Measurements from ENCODE around the gene HIP1. TPM values are rescaled to one million over a fixed set of nuclear protein-coding genes. Genes with fewer than 3 reads are reported as not detected.

HIP1 gene
- total and polyA plus RNA-seq, 2 donors from 2014 or later = 11.2 to 50.1 TPM

DNA sequence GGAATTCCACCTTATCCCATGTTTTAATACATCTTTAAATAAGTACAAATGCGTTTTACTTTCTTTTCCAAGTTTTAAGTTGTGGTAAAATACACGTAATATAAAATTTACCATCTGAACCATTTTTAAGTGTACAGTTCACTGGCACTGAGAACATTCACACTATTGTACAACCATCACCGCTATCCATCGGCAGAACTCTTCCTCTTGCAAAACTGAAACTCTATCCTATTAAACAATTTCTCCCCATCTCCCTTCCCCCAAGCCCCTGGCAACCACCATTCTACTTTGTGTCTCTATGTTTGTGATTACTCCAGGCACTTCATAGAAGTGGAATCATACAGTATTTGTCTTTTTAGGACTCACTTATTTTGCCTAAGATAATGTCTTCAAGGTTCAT, 33.8 kb downstream of the HIP1 start:
- Histone ChIP-seq H3K27ac (ENCODE audit: low read depth in 2 of 2, low read length in 2 of 2) (no peak overlapping the region), H3K27me3 (ENCODE audit: control insufficient read depth, insufficient read depth, low read length) (no peaks in the 10 kb centered on the region), H3K4me1 (ENCODE audit: control insufficient read depth in 2 of 3, insufficient read depth in 2 of 3, low read depth in 1 of 3, low read length in 3 of 3) (no peaks in the 10 kb centered on the region), H3K9me3 (ENCODE audit: control insufficient read depth in 2 of 3, insufficient read depth in 1 of 3, low read length in 3 of 3) (no peaks in the 10 kb centered on the region), H3K9ac (ENCODE audit: low read length in 3 of 3) (no peak overlapping the region), H3K36me3 (ENCODE audit: control insufficient read depth in 2 of 3, insufficient read depth in 3 of 3, low read length in 3 of 3) (no peaks in the 10 kb centered on the region), H3K4me3 (ENCODE audit: low read length in 3 of 3) (no peak overlapping the region)
- FAIRE-seq (no peak), DNase-seq (no peak)
- TF ChIP-seq, protein P1, sequence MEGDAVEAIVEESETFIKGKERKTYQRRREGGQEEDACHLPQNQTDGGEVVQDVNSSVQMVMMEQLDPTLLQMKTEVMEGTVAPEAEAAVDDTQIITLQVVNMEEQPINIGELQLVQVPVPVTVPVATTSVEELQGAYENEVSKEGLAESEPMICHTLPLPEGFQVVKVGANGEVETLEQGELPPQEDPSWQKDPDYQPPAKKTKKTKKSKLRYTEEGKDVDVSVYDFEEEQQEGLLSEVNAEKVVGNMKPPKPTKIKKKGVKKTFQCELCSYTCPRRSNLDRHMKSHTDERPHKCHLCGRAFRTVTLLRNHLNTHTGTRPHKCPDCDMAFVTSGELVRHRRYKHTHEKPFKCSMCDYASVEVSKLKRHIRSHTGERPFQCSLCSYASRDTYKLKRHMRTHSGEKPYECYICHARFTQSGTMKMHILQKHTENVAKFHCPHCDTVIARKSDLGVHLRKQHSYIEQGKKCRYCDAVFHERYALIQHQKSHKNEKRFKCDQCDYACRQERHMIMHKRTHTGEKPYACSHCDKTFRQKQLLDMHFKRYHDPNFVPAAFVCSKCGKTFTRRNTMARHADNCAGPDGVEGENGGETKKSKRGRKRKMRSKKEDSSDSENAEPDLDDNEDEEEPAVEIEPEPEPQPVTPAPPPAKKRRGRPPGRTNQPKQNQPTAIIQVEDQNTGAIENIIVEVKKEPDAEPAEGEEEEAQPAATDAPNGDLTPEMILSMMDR (IDR thresholded peaks at IDR 0.05; ENCODE audit: borderline replicate concordance, extremely low read depth, insufficient read depth) = no peak
- intact Hi-C loops (cut with DNase I) = no loop called here

DNA sequence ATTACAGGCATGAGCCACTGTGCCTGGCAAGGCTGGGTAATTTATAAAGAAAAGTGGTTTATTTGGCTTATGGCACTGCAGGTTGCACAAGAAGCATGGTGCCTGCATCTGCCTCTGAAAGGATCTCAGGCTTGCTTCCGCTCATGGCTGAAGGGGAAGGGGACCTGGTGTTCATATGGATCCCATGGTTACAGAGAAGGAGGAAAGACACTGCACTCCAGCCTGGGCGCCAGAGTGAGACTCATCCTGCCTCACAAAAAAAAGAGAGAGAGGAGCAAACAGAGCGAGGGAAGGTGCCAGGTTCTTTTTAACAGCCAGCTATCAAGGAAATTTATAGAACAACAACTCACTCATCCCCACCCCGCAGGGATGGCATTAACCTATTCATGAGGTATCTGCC, 36.2 kb downstream of the HIP1 start:
- H3K27ac ChIP-seq (ENCODE audit: low read depth in 2 of 2, low read length in 2 of 2) = no peak overlapping the region
- no peaks in the 10 kb centered on the region for H3K9me3 ChIP-seq (ENCODE audit: control insufficient read depth in 2 of 3, insufficient read depth in 1 of 3, low read length in 3 of 3)
- TF ChIP-seq, protein P1 (IDR thresholded peaks at IDR 0.05; ENCODE audit: borderline replicate concordance, extremely low read depth, insufficient read depth) = no peak
- H3K27me3 ChIP-seq (ENCODE audit: control insufficient read depth, insufficient read depth, low read length) = no peaks in the 10 kb centered on the region
- H3K36me3 ChIP-seq (ENCODE audit: control insufficient read depth in 2 of 3, insufficient read depth in 3 of 3, low read length in 3 of 3) = no peaks in the 10 kb centered on the region
- H3K4me3 ChIP-seq (ENCODE audit: low read length in 3 of 3) = no peak overlapping the region
- intact Hi-C loops (cut with DNase I) = no loop called here
- FAIRE-seq (no peak), DNase-seq (no peak)
- no peak overlapping the region for H3K9ac ChIP-seq (ENCODE audit: low read length in 3 of 3)
- no peaks in the 10 kb centered on the region for H3K4me1 ChIP-seq (ENCODE audit: control insufficient read depth in 2 of 3, insufficient read depth in 2 of 3, low read depth in 1 of 3, low read length in 3 of 3)

DNA sequence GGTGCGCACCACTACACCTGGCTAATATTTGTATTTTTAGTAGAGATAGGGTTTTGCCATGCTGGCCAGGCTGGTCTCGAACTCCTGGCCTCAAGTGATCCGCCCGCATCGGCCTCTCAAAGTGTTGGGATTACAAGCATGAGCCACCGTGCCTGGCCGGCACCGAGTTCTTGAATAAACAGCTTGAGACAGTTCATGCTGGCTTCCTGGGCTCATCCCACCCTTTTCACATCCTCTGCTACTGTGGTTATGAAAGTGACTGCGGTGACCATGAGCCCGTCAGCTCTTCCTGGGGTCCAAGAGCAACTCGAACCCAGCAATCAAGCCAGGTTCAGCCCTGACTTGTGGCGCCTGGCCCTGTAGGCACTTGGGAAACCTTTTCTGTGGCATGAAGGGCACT, 38.7 kb downstream of the HIP1 start:
- FAIRE-seq (no peak), DNase-seq (no peak)
- no peaks in the 10 kb centered on the region for H3K9me3 ChIP-seq (ENCODE audit: control insufficient read depth in 2 of 3, insufficient read depth in 1 of 3, low read length in 3 of 3)
- no peak overlapping the region for H3K9ac ChIP-seq (ENCODE audit: low read length in 3 of 3)
- intact Hi-C loops (cut with DNase I) = no loop called here
- TF ChIP-seq, protein P1 (IDR thresholded peaks at IDR 0.05; ENCODE audit: borderline replicate concordance, extremely low read depth, insufficient read depth) = no peak
- no peak overlapping the region for H3K27ac ChIP-seq (ENCODE audit: low read depth in 2 of 2, low read length in 2 of 2)
- no peaks in the 10 kb centered on the region for H3K27me3 ChIP-seq (ENCODE audit: control insufficient read depth, insufficient read depth, low read length)
- H3K36me3 ChIP-seq (ENCODE audit: control insufficient read depth in 2 of 3, insufficient read depth in 3 of 3, low read length in 3 of 3) = no peaks in the 10 kb centered on the region
- no peak overlapping the region for H3K4me3 ChIP-seq (ENCODE audit: low read length in 3 of 3)
- H3K4me1 ChIP-seq (ENCODE audit: control insufficient read depth in 2 of 3, insufficient read depth in 2 of 3, low read depth in 1 of 3, low read length in 3 of 3) = peaks cover 0 to 3% (median 0%) of the 10 kb centered on the region in 3 donors

DNA sequence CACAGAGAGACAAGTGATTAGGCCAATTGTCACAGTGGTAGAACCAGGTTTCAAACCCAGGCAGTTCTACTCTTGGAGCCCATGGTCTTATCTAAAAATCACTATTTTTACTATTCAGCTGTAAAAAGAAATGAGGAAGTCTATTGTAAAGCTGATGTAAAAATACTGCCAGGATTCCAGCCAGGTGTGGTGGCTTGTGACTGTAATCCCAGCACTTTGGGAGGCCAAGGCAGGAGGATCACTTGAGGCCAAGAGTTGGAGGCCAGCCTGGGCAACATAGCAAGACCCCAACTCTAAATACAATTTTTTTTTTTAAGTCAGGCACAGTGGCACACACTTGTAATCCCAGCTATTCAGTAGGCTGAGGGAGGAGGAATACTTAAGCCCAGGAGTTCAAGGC, 40.4 kb downstream of the HIP1 start:
- H3K27ac ChIP-seq (ENCODE audit: low read depth in 2 of 2, low read length in 2 of 2) = no peak overlapping the region
- DNase-seq (no peak), FAIRE-seq (no peak)
- TF ChIP-seq, protein P1 (IDR thresholded peaks at IDR 0.05; ENCODE audit: borderline replicate concordance, extremely low read depth, insufficient read depth) = no peak
- H3K36me3 ChIP-seq (ENCODE audit: control insufficient read depth in 2 of 3, insufficient read depth in 3 of 3, low read length in 3 of 3) = no peaks in the 10 kb centered on the region
- no peak overlapping the region for H3K4me3 ChIP-seq (ENCODE audit: low read length in 3 of 3)
- peaks cover 0 to 4% (median 0%) of the 10 kb centered on the region in 3 donors for H3K4me1 ChIP-seq (ENCODE audit: control insufficient read depth in 2 of 3, insufficient read depth in 2 of 3, low read depth in 1 of 3, low read length in 3 of 3)
- H3K9ac ChIP-seq (ENCODE audit: low read length in 3 of 3) = no peak overlapping the region
- intact Hi-C loops (cut with DNase I) = no loop called here
- no peaks in the 10 kb centered on the region for H3K27me3 ChIP-seq (ENCODE audit: control insufficient read depth, insufficient read depth, low read length)
- no peaks in the 10 kb centered on the region for H3K9me3 ChIP-seq (ENCODE audit: control insufficient read depth in 2 of 3, insufficient read depth in 1 of 3, low read length in 3 of 3)

All from kidney (tissue), 14 donors.